Kidney (tissue), 14 donors: Measurements from ENCODE around the gene ESRP2. TPM values are rescaled to one million over a fixed set of nuclear protein-coding genes. Genes with fewer than 3 reads are reported as not detected.
A peak's percentile ranks its signal among the peaks of the same experiment; 100 is the strongest.

Source experiments
- DNase-seq, 5 donors: peaks; one replicate each; pipeline ENCODE4 v3.0.0-alpha.2; 2013 to 2020
- FAIRE-seq: peaks from 2 replicates; lab custom pipeline; 2012; peaks lifted over from hg19 to GRCh38; lab: Jason Lieb, UNC
- H3K27ac ChIP-seq, 2 donors: one replicate each; pipeline ENCODE4 v1.7.0; 2013; ENCODE audit warnings: low read depth in 2 of 2, low read length in 2 of 2, inconsistent platforms in 1 of 2
- H3K27me3 ChIP-seq: one replicate; pipeline ENCODE4 v1.7.1; 2013; ENCODE audit warnings: low read length, inconsistent platforms; ENCODE audit not compliant: control insufficient read depth, insufficient read depth
- H3K36me3 ChIP-seq, 3 donors: one replicate each; pipeline versions ENCODE4 v1.7.0 to v1.7.1; 2013; ENCODE audit warnings: low read length in 3 of 3, control low read depth in 1 of 3, inconsistent platforms in 1 of 3; ENCODE audit not compliant: insufficient read depth in 3 of 3, control insufficient read depth in 2 of 3
- H3K4me1 ChIP-seq, 3 donors: one replicate each; pipeline versions ENCODE4 v1.7.0 to v1.7.1; 2013; ENCODE audit warnings: low read length in 3 of 3, inconsistent platforms in 1 of 3, low read depth in 1 of 3; ENCODE audit not compliant: control insufficient read depth in 2 of 3, insufficient read depth in 2 of 3
- H3K4me3 ChIP-seq, 3 donors: one replicate each; pipeline versions ENCODE4 v1.7.0 to v1.8.1; 2013; ENCODE audit warnings: low read length in 3 of 3, control low read depth in 1 of 3, inconsistent platforms in 1 of 3
- H3K9ac ChIP-seq, 3 donors: one replicate each; pipeline versions ENCODE4 v1.7.0 to v1.7.1; 2013; ENCODE audit warnings: low read length in 3 of 3, control low read depth in 1 of 3, inconsistent platforms in 1 of 3
- H3K9me3 ChIP-seq, 3 donors: one replicate each; pipeline versions ENCODE4 v1.7.0 to v1.7.1; 2013; ENCODE audit warnings: low read length in 3 of 3, control low read depth in 1 of 3, inconsistent platforms in 1 of 3; ENCODE audit not compliant: control insufficient read depth in 2 of 3, insufficient read depth in 1 of 3
- intact Hi-C: fragments of 100-400 bp; cut with DNase I; formaldehyde crosslinking; loops from one replicate; pipeline ENCODE4 v1.11.1; 2022
- polyA plus RNA-seq: library from polyadenylated mRNA; stranded (reverse); fragments of 350-450 nt; fragmentation: Illumina TruSeq; extraction: RNeasy Lipid Tissue Mini Kit (QIAGEN cat#74804); gene quantifications from one replicate; pipeline ENCODE4 v1.2.3, GENCODE V29; 2014; ENCODE audit warnings: low read depth, low replicate concordance; ENCODE audit not compliant: insufficient read depth
- total RNA-seq: library from RNA; stranded (reverse); fragmentation: NEBNext Ultra II Directional; extraction: Animal tissue kit (Norgen Biotek cat#: 25700); gene quantifications from one replicate; pipeline ENCODE4 v1.2.1, GENCODE V29; 2021
- TF ChIP-seq, protein P1 (sequence below): IDR thresholded peaks from 3 replicates; pipeline ENCODE4 v1.5.1; 2012; ENCODE audit warnings: mild to moderate bottlenecking, moderate library complexity, borderline replicate concordance; ENCODE audit not compliant: insufficient read depth; ENCODE audit errors: extremely low read depth
- donor health status: control.
- donor health status: control.
- donor health status: control.
- donor health status: control.
- donor health status: control.
- donor health status: DM: yes; HTN: yes; CAD: no.
- donor health status: Normal renal cell carcinoma (clear cell type).

The ESRP2 gene
- total and polyA plus RNA-seq, 2 donors from 2014 or later, result 19.1 to 32.9 TPM

DNA sequence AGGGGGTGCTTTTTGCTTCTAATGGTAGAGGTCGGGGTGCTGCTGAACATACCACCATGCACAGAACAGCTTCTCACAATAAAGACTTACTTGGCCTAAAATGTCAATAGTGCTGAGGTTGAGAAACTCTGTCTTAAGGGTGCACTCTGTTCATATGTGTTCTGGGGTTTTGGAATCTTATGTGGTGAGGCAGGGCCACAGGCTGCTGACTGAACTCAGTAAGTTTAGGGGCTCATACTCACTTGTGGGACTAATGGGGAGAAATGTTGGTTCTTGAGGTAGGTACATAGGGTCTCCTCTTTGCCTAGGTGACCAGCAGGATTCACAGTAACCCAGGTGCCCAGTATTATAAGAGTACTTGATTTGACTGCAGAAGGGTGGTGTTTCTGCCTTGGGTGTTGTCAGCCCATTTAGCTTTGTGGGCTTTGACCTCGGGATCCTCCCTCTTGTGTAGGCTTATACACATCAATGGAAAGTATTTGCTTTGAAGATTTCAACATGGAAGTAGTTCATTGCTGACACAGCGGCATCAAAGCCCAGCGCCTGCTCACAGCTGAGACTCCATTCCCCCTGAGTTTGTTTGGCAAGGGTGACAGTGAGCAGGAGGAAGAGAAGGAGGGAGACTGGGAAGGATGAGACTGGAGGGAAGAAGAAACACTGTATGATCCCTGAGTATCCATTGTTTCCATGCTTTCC lies 45.6 kb upstream of the ESRP2 start:
- TF ChIP-seq, protein P1, sequence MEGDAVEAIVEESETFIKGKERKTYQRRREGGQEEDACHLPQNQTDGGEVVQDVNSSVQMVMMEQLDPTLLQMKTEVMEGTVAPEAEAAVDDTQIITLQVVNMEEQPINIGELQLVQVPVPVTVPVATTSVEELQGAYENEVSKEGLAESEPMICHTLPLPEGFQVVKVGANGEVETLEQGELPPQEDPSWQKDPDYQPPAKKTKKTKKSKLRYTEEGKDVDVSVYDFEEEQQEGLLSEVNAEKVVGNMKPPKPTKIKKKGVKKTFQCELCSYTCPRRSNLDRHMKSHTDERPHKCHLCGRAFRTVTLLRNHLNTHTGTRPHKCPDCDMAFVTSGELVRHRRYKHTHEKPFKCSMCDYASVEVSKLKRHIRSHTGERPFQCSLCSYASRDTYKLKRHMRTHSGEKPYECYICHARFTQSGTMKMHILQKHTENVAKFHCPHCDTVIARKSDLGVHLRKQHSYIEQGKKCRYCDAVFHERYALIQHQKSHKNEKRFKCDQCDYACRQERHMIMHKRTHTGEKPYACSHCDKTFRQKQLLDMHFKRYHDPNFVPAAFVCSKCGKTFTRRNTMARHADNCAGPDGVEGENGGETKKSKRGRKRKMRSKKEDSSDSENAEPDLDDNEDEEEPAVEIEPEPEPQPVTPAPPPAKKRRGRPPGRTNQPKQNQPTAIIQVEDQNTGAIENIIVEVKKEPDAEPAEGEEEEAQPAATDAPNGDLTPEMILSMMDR, result no peak
- Histone ChIP-seq H3K27ac (peak overlapping the region; percentile 41 to 79), H3K27me3 (no peaks in the 10 kb centered on the region), H3K36me3 (no peaks in the 10 kb centered on the region), H3K4me3 (no peak overlapping the region), H3K9ac (peak overlapping the region in 1 of 3 donors; percentile 44), H3K4me1 (peaks cover 0 to 10% (median 4%) of the 10 kb centered on the region in 3 donors), H3K9me3 (no peaks in the 10 kb centered on the region)
- DNase-seq, result no peak
- FAIRE-seq, result no peak
- intact Hi-C loops, result no loop called here

DNA sequence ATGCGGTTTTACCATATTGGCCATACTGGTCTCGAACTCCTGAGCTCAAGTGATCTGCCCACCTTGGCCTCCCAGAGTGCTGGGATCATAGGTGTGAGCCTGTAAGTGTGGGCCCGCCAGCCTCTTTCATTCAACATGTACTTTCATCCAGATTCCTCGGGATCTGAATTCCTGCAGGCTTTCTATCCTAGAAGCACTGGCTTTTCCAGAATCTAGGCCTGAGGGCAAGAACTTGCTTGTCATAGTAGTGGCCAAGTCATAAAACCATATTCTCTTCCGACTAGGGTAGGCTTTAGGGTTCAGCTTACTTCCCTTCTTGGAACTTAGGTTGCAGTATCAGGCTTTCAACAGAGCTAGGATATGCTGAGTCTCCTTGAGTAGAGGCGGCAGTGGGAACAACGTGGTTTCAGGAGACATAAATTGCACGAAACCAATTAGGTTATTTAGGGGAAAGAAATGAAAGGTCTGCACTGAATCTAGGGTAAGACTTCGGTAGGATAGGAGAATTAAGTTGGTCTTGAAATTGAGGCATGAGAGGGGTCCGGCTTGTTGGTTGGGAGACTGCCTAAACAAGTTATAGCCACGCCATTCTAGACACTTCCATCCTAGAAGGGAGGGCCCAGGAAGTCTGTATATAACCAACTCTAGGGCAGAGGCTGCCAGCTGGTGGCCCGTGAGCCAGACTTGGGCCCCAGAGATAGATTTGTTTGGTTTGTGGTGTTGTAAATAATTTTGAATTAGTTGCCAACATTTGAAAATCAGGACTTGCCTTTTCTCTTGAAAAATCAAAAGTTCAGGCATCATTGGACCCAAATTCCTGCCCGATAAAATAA lies 44.0 kb upstream of the ESRP2 start:
- H3K9ac ChIP-seq, result no peak overlapping the region
- FAIRE-seq, result no peak

DNA sequence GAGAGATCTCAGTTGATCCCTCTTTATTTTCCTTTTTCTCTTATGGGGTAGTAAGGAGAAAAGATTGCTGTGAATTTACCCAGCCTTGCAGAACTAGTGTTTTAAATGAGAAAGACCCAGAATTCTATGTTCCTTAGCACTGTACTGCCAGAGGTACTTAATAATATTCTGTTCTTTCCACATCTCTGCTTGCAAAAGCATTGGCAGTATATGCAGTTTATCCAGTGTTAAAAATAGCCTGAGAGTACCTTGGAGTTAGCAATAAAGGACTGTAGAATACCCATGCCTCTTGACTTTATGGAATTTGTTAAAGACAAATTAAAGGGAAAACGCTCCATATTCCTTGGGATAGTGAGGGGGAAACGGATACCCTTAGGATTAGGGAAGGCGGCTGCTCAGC lies 40.3 kb upstream of the ESRP2 start:
- H3K27ac ChIP-seq, result peak overlapping the region in 1 of 2 donors; percentile 53
- intact Hi-C loops, result no loop called here
- peaks cover 0 to 5% (median 4%) of the 10 kb centered on the region in 3 donors for H3K4me1 ChIP-seq
- no peaks in the 10 kb centered on the region for H3K27me3 ChIP-seq
- TF ChIP-seq, protein P1, result no peak
- H3K9ac ChIP-seq, result peak overlapping the region in 1 of 3 donors; percentile 2
- H3K9me3 ChIP-seq, result no peaks in the 10 kb centered on the region
- peaks cover 0 to 7% (median 0%) of the 10 kb centered on the region in 3 donors for H3K36me3 ChIP-seq
- FAIRE-seq, result no peak
- no peak overlapping the region for H3K4me3 ChIP-seq
- no peak for DNase-seq

More for the DNA sequence above, 44.0 kb upstream of the ESRP2 start:
- no peak overlapping the region for H3K4me3 ChIP-seq
- H3K9me3 ChIP-seq, result no peaks in the 10 kb centered on the region
- H3K27me3 ChIP-seq, result no peaks in the 10 kb centered on the region
- H3K36me3 ChIP-seq, result no peaks in the 10 kb centered on the region
- no peak for DNase-seq
- H3K4me1 ChIP-seq, result peaks cover 0 to 8% (median 4%) of the 10 kb centered on the region in 3 donors
- TF ChIP-seq, protein P1, result no peak
- intact Hi-C loops, result no loop called here
- H3K27ac ChIP-seq, result no peak overlapping the region
